Fibroblast of lung (primary cell): Measurements from ENCODE around the gene AFG3L2. TPM values are rescaled to one million over a fixed set of nuclear protein-coding genes. Genes with fewer than 3 reads are reported as not detected.

Experiments
- DNase-seq, 2 donors: peaks; one replicate each; pipeline versions ENCODE4 v3.0.0 to v3.0.0-alpha.2; 2010; ENCODE audit warnings: low read depth in 2 of 2
- H2AFZ ChIP-seq: 2 replicates; pipeline ENCODE4 v1.5.1; 2012; ENCODE audit warnings: low read length, control low read depth, inconsistent platforms
- H3K27ac ChIP-seq: 2 replicates; pipeline ENCODE4 v1.5.1; 2011; ENCODE audit warnings: low read length, control low read depth; ENCODE audit not compliant: insufficient read depth
- H3K27me3 ChIP-seq: 2 replicates; pipeline ENCODE4 v1.5.1; 2011; ENCODE audit warnings: mild to moderate bottlenecking, low read length; ENCODE audit not compliant: control insufficient read depth, insufficient read depth
- H3K36me3 ChIP-seq: 2 replicates; pipeline ENCODE4 v1.5.1; 2011; ENCODE audit warnings: low read length; ENCODE audit not compliant: control insufficient read depth, insufficient read depth
- H3K4me1 ChIP-seq: 2 replicates; pipeline ENCODE4 v1.5.1; 2011; ENCODE audit warnings: low read length; ENCODE audit not compliant: control insufficient read depth, insufficient read depth; ENCODE audit errors: extremely low read depth
- H3K4me2 ChIP-seq: 2 replicates; pipeline ENCODE4 v1.5.1; 2011; ENCODE audit warnings: low read length, control low read depth; ENCODE audit not compliant: insufficient read depth; ENCODE audit errors: extremely low read depth
- H3K4me3 ChIP-seq, 4 experiments: fragments of 200-600 bp in 1 of 4; sonication (generic) in 1 of 4; replicated peaks in 1 of 4; 2 replicates each; pipeline ENCODE4 v1.5.1; 2011 to 2016; ENCODE audit warnings: low read length in 4 of 4, low read depth in 3 of 4, mild to moderate bottlenecking in 3 of 4, control low read depth in 2 of 4, inconsistent platforms in 1 of 4, mixed read lengths in 1 of 4; ENCODE audit not compliant: insufficient read depth in 1 of 4; ENCODE audit errors: control extremely low read depth in 1 of 4
- H3K79me2 ChIP-seq: 2 replicates; pipeline ENCODE4 v1.5.1; 2012; ENCODE audit warnings: mild to moderate bottlenecking, low read length, inconsistent platforms; ENCODE audit not compliant: control insufficient read depth, insufficient read depth
- H3K9ac ChIP-seq: 2 replicates; pipeline ENCODE4 v1.5.1; 2011; ENCODE audit warnings: mild to moderate bottlenecking, low read length, control low read depth; ENCODE audit not compliant: insufficient read depth
- H3K9me3 ChIP-seq: 2 replicates; pipeline ENCODE4 v1.5.1; 2012; ENCODE audit warnings: low read depth, low read length; ENCODE audit not compliant: control insufficient read depth, insufficient read depth
- H4K20me1 ChIP-seq: 2 replicates; pipeline ENCODE4 v1.5.1; 2011; ENCODE audit warnings: low read length; ENCODE audit not compliant: control insufficient read depth, insufficient read depth; ENCODE audit errors: extremely low read depth
- EZH2 ChIP-seq: IDR thresholded peaks from 2 replicates; pipeline ENCODE4 v1.5.1; 2012; ENCODE audit warnings: low read length, control low read depth, mild to moderate bottlenecking; ENCODE audit errors: missing control alignments
- polyA plus RNA-seq, 2 donors: library from polyadenylated mRNA; depleted of rRNA in 1 of 2; stranded (reverse) in 1 of 2; unstranded in 1 of 2; fragments of >200 nt; gene quantifications; 2 replicates each; pipeline ENCODE4 v1.2.1, GENCODE V29; 2011 to 2012; ENCODE audit warnings: missing spikeins in 1 of 2
- total RNA-seq: library from RNA; depleted of rRNA; stranded (reverse); fragments of >200 nt; gene quantifications from 2 replicates; pipeline ENCODE4 v1.2.1, GENCODE V29; 2014
- TF ChIP-seq, protein P1 (sequence below), 2 donors: IDR thresholded peaks in 1 of 2; conservative IDR thresholded peaks in 1 of 2; 1 replicate in 1 of 2; 2 replicates in 1 of 2; pipeline ENCODE4 v1.5.1; 2011 to 2012; ENCODE audit warnings: low read length in 2 of 2, control low read depth in 1 of 2, inconsistent platforms in 1 of 2, low read depth in 1 of 2, mild to moderate bottlenecking in 1 of 2

The AFG3L2 gene
- total and polyA plus RNA-seq, 2 donors (not counting 1 experiment from before 2014, with no cell fraction given): 38.3 to 41.0 TPM

- Histone ChIP-seq H3K36me3 (peaks cover 1% of the 10 kb centered on the region), H3K79me2 (peaks cover 58% of the 10 kb centered on the region), H3K27me3 (no peaks in the 10 kb centered on the region), H3K9ac (no peak overlapping the region), H2AFZ (no peak overlapping the region), H3K9me3 (no peaks in the 10 kb centered on the region), H3K4me1 (no peaks in the 10 kb centered on the region), H3K27ac (no peak overlapping the region), H3K4me2 (no peak overlapping the region), H3K4me3 (no peak overlapping the region), H4K20me1 (no peaks in the 10 kb centered on the region)
- no peak for TF ChIP-seq EZH2
- TF ChIP-seq, protein P1, sequence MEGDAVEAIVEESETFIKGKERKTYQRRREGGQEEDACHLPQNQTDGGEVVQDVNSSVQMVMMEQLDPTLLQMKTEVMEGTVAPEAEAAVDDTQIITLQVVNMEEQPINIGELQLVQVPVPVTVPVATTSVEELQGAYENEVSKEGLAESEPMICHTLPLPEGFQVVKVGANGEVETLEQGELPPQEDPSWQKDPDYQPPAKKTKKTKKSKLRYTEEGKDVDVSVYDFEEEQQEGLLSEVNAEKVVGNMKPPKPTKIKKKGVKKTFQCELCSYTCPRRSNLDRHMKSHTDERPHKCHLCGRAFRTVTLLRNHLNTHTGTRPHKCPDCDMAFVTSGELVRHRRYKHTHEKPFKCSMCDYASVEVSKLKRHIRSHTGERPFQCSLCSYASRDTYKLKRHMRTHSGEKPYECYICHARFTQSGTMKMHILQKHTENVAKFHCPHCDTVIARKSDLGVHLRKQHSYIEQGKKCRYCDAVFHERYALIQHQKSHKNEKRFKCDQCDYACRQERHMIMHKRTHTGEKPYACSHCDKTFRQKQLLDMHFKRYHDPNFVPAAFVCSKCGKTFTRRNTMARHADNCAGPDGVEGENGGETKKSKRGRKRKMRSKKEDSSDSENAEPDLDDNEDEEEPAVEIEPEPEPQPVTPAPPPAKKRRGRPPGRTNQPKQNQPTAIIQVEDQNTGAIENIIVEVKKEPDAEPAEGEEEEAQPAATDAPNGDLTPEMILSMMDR (conservative IDR thresholded peaks at IDR 0.05 in 1 of 2, IDR thresholded peaks at IDR 0.05 in 1 of 2; ENCODE audit: low read depth in 1 of 2, low read length in 2 of 2): no peak
- no peak for DNase-seq
Observed at GRCh38 chr18:12372406-12372805, 4.6 kb downstream of the AFG3L2 start.

- H3K36me3 ChIP-seq: peaks cover 5% of the 10 kb centered on the region
Observed at GRCh38 chr18:12371590-12371989, 5.4 kb downstream of the AFG3L2 start.

DNA sequence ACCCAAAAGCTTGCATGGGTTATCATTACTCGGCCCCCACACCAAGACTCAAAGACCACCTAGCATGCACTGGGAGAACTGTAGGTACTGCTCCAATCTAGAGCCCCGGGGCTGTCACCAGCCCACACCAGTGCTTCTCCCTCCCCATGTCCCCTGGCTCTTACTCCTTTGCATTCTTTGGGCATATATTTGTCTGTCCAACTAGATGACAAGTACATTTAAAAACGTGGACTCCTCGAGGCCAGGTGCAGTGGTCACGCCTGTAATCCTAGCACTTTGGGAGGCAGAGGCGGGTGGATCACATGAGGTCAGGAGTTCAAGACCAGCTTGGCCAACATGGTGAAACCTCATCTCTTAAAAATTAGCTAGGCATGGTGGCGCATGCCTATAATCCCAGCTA is 7.8 kb downstream of the AFG3L2 start:
- no peaks in the 10 kb centered on the region for H3K4me1 ChIP-seq
- no peak overlapping the region for H3K4me3 ChIP-seq
- TF ChIP-seq, protein P1 (conservative IDR thresholded peaks at IDR 0.05 in 1 of 2, IDR thresholded peaks at IDR 0.05 in 1 of 2; ENCODE audit: low read depth in 1 of 2, low read length in 2 of 2): no peak
- no peak for TF ChIP-seq EZH2
- H3K79me2 ChIP-seq: peaks cover 36% of the 10 kb centered on the region
- H3K4me2 ChIP-seq: no peak overlapping the region
- no peaks in the 10 kb centered on the region for H4K20me1 ChIP-seq
- no peak overlapping the region for H3K27ac ChIP-seq
- no peak overlapping the region for H2AFZ ChIP-seq
- peaks cover 9% of the 10 kb centered on the region for H3K36me3 ChIP-seq
- no peaks in the 10 kb centered on the region for H3K27me3 ChIP-seq
- H3K9me3 ChIP-seq: no peaks in the 10 kb centered on the region
- H3K9ac ChIP-seq: no peak overlapping the region
- no peak for DNase-seq

More at GRCh38 chr18:12371590-12371989, 5.4 kb downstream of the AFG3L2 start:
- Histone ChIP-seq H3K4me2 (no peak overlapping the region), H3K4me1 (no peaks in the 10 kb centered on the region), H3K27me3 (no peaks in the 10 kb centered on the region), H3K27ac (no peak overlapping the region), H3K9ac (no peak overlapping the region), H2AFZ (no peak overlapping the region), H4K20me1 (no peaks in the 10 kb centered on the region), H3K9me3 (no peaks in the 10 kb centered on the region), H3K4me3 (no peak overlapping the region), H3K79me2 (peaks cover 58% of the 10 kb centered on the region)
- DNase-seq: no peak
- no peak for TF ChIP-seq EZH2
- TF ChIP-seq, protein P1 (conservative IDR thresholded peaks at IDR 0.05 in 1 of 2, IDR thresholded peaks at IDR 0.05 in 1 of 2; ENCODE audit: low read depth in 1 of 2, low read length in 2 of 2): no peak
